ENCODE results near the gene PIK3R5. TPM values are rescaled to one million over a fixed set of nuclear protein-coding genes. Genes with fewer than 3 reads are reported as not detected.

Gene PIK3R5
- total and polyA plus RNA-seq, 2 donors (not counting 3 experiments of a cell fraction or from before 2014, with no cell fraction given), result not detected

GRCh38 chr17:8904201-8904600 is 61.3 kb downstream of the PIK3R5 start:
- Histone ChIP-seq H3K79me2 (ENCODE audit: control insufficient read depth, insufficient read depth, low read length) (no peaks in the 10 kb centered on the region), H3K9ac (replicated peaks; ENCODE audit: extremely low read depth, insufficient read depth, low read length) (no peak overlapping the region), H2AFZ (ENCODE audit: low read depth, low read length) (no peak overlapping the region), H3K4me3 (replicated peaks in 1 of 3; ENCODE audit: insufficient read depth in 1 of 3, low read depth in 1 of 3, low read length in 3 of 3) (no peak overlapping the region), H3K4me1 (ENCODE audit: control insufficient read depth, extremely low read depth, insufficient read depth, low read length) (no peaks in the 10 kb centered on the region), H3K4me2 (ENCODE audit: insufficient read depth, low read length) (no peak overlapping the region), H4K20me1 (replicated peaks; ENCODE audit: control insufficient read depth, extremely low read depth, insufficient read depth, low read length) (no peaks in the 10 kb centered on the region), H3K36me3 (ENCODE audit: control insufficient read depth in 2 of 2, extremely low read depth in 1 of 2, insufficient read depth in 2 of 2, low read length in 2 of 2) (no peaks in the 10 kb centered on the region), H3K9me1 (replicated peaks; ENCODE audit: control insufficient read depth, extremely low read depth, insufficient read depth, low read length) (no peaks in the 10 kb centered on the region), H3K27me3 (ENCODE audit: control insufficient read depth in 2 of 2, insufficient read depth in 2 of 2, low read length in 2 of 2) (no peaks in the 10 kb centered on the region), H3K27ac (ENCODE audit: insufficient read depth, low read depth, low read length) (no peak overlapping the region), H3K9me3 (replicated peaks; ENCODE audit: control insufficient read depth, insufficient read depth, low read length) (no peaks in the 10 kb centered on the region)
- no TSS peak for BruUV-seq (replicated peaks)
- dilution Hi-C loops (cut with MboI; ENCODE audit: extremely low pct_ligation_motif_present, low sequenced_read_pairs), result no loop called here
- DNase-seq (ENCODE audit: low read depth, low spot score), result no peak
- TF ChIP-seq POLR2A (IDR thresholded peaks at IDR 0.05; ENCODE audit: low read depth, low read length), result no peak
- TF ChIP-seq GATA2 (IDR thresholded peaks at IDR 0.05; ENCODE audit: insufficient read depth, insufficient read length, low read depth, low read length), result no peak
- no peak for TF ChIP-seq EZH2 (IDR thresholded peaks at IDR 0.05; ENCODE audit: borderline replicate concordance, low read depth, low read length, severe bottlenecking)
- no peak for TF ChIP-seq JUN (IDR thresholded peaks at IDR 0.05; ENCODE audit: borderline replicate concordance, insufficient read depth, insufficient read length, low read depth)
- no peak for TF ChIP-seq CTCF (IDR thresholded peaks at IDR 0.05; ENCODE audit: extremely low read depth in 1 of 2, insufficient read depth in 1 of 2, low read depth in 1 of 2, low read length in 2 of 2)
- TF ChIP-seq POLR2AphosphoS5 (IDR thresholded peaks at IDR 0.05; ENCODE audit: insufficient read depth, low read depth, low read length), result no peak
- no peak for TF ChIP-seq FOS (IDR thresholded peaks at IDR 0.05; ENCODE audit: borderline replicate concordance, insufficient read depth, low read length)
- no peak for TF ChIP-seq MYC (IDR thresholded peaks at IDR 0.05; ENCODE audit: low read depth, low read length)
- TF ChIP-seq MAX (IDR thresholded peaks at IDR 0.05; ENCODE audit: insufficient read depth, insufficient read length), result no peak
- intact Hi-C loops (cut with micrococcal nuclease), result no loop called here
- ChIA-PET POLR2A (no interaction called here), CTCF (no interaction called here)
- no peak for FAIRE-seq

Data from endothelial cell of umbilical vein (primary cell).